Stimulated activated CD8-positive, alpha-beta memory T cell treated with anti-CD3 and anti-CD28 coated beads, Interleukin-4, amount 100 ng/mL, for 24 hours (primary cell): ENCODE measurements around the gene MGST1.

Experiments used
- DNase-seq: peaks from one replicate; pipeline ENCODE4 v3.0.0-alpha.2; 2020; ENCODE audit warnings: low read depth

Gene MGST1, protein sequence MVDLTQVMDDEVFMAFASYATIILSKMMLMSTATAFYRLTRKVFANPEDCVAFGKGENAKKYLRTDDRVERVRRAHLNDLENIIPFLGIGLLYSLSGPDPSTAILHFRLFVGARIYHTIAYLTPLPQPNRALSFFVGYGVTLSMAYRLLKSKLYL

DNA sequence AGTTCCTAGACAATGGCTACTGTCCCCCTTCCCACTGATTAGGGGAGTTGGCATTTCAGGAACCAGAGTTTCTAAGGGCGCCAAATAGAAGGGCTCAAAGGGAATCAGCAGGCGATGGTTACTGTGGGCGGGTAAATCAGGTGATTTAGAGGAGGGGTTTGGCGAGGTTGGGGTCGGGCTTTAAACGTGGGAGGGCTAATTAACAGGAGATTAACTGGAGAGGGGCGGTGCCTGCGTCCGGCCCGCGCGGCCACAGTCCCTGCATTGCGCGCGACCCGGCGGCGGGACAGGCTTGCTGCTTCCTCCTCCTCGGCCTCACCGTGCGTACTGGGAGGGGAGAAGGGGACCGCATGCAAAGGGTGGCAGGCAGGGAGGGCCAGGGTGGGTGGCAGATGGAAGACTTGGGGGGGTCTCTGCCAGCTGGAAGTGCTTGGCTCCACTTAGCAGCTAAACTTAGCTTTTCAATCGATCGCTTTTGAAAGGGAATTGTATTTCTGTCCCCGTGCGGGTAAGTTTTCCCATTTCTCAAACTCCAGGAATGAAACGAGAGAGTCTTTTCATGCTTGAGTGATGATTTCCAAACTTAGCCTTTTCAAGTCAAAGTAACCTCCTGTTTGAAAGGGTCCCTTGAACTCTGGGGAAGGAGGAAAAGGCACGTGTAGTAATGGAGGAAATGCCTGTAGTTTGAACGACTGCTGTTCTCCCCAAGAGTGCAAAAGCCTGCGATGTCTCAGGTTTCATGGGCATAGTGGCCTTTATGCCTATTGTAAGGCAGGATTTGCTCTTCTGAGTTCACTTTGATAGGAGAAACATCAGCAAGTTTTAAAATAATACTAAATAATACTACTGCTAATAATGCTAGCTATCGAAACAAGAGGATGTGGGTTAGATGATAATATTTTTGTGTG lies at the start of gene MGST1:
Gene MGST1, plus strand, starts transcription at position 255 of the 908 bp plus-strand sequence. CDS start 6,608 bp downstream, outside the sequence.
- DNase-seq: no peak

GRCh38 chr12:16299403-16299802 lies 48.0 kb upstream of the MGST1 start:
- DNase-seq: no peak

- DNase-seq: no peak
Measured at GRCh38 chr12:16300122-16300521, 47.3 kb upstream of the MGST1 start.

DNA sequence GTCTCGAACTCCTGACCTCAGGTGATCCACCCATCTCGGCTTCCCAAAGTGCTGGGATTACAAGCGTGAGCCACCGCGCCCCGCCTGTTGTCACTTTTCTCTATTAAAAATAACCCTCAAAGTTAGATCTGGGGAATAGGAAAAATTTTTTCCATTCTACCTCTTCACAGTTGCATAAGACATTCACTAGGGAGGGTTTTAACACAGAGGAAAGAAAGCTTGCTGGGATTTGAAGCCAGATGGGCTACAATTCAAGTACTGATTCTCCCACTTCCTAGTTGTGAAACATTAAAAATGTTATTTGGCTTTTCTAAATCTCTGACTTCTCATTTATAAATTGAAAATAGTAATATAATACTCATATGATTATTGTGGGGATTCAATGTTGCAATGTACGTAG lies 46.7 kb upstream of the MGST1 start:
- no peak for DNase-seq

DNA sequence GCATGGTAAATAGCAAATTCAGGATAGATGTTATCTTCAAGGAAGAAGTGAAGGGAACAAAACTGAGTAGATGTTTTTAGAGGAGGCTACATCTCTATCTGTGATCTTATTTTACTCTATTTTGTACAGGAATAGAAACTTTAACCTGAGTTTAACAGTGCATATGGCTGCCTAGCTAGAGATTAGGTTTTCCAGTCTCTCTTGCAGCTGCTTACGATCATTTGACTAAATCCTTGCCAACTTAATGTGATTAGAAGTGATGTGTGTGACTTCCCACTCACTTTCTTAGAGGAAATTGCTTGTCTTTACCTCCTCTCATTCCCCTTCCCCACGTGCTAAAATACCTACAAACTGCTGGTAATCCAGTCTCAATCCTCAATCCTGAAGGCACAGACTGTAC lies 43.5 kb upstream of the MGST1 start:
- no peak for DNase-seq

DNA sequence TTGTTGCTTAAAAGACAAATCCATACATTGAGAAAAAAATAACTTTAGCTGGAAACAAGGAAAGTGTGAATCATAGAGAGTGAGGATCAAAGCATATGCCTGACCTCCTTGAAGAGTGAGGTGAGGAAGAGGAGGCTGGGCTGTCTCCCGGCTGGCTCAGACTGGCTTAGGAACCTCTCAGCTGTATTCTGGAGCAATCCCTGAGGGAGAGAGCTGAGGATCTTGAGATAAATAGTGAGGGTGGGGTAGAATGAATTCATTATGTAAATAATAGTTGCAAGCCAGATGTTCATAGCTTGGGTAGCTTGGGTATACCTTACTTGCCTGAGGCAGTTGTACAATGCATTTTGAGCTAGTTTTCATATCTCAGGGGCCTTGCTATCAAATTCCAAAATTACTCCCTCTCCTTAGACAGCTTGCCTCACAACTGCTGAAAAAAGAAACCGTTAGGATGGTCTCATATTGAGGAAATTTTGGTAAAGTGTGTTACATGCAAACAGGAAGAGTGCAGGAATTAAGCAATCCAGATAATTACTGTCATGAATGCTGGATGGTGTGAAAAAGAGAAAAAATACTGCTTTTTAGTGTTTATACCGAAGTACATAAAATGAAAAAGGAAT lies 39.5 kb upstream of the MGST1 start:
- DNase-seq: no peak

- DNase-seq: no peak
Measured at GRCh38 chr12:16310934-16311333, 36.5 kb upstream of the MGST1 start.

GRCh38 chr12:16323010-16323409 lies 24.4 kb upstream of the MGST1 start:
- no peak for DNase-seq

DNA sequence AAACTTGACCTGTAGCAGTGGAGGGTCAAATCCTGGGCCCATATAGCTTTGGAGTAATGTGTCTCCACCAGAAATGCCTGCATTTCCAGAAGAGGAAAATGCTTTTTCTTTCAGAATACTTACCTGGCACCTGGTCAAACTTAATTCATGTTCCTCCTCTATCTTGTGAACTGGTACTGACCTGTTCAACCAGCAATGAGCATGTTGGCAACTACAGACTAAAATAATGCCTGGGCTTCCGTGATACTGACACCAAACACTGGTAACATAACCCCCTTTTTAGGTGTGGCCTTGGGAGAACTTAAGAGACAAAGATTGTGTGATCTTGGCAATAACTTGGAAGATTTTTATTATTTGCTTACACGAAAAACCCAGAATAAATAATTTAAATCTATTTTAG lies 23.8 kb upstream of the MGST1 start:
- DNase-seq: no peak

DNA sequence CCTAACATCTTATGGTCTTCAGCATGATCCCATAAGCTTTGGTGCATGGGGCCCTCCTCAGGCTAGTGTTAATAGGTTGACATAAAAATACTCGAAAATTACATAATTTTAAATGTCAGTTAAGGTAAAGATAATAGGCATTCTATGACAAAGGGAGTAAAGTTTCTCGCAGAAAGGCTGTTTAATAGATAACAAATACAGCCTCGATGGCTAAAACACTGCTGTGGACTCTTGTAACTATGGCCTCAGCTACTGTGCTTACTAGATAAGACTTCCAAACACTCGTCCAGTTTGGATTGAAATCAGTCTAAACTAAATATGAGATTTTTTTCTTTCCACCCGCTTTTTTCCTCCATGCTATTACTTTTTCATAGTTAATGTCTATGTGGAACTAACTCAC lies 23.2 kb upstream of the MGST1 start:
- DNase-seq: no peak

- DNase-seq: no peak
Measured at GRCh38 chr12:16324772-16325171, 22.7 kb upstream of the MGST1 start.

DNA sequence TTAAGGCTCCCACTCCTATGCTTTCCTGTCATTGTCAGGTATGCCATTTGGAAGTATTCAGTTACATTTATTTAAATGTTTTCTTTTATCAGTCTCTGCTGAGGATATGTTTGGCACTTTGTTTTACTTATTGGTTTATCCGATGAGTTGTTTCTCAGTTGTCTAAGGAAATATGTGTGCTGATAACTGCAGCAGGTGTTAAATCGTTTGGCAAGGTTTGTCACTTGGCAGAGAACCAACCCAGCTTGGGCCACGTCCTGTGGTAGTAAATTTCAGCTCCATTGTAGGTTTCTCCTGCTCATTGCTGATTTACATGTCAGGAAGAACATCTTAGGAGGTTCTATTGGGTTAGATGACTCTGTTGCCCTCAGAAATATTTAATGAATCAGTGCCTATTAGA lies 22.0 kb upstream of the MGST1 start:
- DNase-seq: no peak

DNA sequence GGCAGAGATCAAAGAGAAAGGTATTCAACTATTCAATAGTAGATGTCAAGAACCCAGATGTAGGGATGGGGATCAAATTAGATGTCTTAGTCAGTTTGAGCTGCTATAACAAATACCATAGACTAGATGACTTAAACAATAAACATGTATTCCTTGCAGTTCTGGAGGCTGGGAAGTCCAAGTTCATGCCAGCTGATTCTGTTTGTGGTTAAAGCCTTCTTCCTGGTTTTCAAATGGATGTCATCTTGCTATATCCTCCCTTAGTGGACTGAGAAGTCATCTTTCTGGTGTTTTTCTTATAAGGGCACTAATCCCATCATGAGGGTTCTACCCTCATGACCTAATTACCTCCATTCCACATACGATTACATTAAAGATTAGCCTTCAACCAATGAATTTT lies 19.5 kb upstream of the MGST1 start:
- no peak for DNase-seq

- DNase-seq: no peak
Measured at GRCh38 chr12:16329594-16329993, 17.9 kb upstream of the MGST1 start.

DNA sequence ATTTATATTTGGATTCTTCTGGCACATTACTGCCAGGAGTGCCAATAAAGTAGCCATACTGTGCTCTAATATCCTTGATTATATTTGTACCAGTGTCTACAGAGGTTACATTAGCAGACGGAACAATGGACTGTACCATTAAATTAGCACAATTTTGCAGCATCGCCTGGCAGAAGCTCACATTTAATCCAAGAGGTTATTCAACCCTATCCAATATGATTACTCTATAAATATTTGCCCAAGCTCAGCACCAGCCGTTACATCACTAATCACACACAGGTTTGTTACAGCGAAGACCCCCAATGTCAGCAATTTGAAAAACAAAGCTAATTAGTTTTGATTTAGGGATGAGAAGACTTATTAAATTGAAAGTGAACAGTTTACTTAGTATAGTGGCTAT lies 16.9 kb upstream of the MGST1 start:
- no peak for DNase-seq

DNA sequence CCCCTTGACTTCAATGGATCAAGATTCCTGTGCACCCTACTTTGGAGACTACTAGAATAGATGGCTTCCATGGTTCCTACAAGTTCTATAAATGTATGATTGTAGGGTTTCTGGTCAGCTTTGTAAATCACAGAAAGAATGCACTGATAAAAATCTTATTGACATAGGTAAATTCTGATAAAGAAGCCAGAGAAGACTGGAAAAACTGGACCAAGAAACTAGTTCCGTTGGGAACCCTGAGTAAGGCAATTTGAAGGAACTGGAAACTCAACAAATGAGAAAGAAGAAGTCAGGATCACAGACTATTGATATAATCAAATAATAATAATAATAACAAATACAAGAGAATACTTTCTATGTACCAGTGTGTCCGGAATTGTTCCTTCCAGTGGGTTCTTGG lies 15.4 kb upstream of the MGST1 start:
- DNase-seq: no peak

DNA sequence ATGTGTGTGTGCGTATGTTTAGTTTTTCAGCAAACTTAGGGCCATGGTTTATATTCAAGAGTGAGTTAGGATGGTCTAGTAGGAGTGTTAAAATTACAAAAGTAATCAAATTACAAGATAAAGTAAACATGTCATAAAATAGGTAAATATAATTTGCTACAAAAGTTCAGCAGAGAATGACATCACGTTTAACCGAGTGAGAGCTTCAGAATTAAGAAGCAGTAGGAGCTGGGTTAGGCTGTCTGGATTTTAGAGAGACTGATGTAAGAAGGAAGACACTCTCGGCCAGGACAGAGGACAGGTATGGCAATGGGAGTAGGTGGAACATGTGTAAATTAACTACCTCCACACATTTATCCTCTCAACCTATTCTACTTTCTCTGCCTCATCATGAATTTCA lies 11.6 kb upstream of the MGST1 start:
- no peak for DNase-seq

- DNase-seq: no peak
Measured at GRCh38 chr12:16344269-16344668, 3.2 kb upstream of the MGST1 start.

DNA sequence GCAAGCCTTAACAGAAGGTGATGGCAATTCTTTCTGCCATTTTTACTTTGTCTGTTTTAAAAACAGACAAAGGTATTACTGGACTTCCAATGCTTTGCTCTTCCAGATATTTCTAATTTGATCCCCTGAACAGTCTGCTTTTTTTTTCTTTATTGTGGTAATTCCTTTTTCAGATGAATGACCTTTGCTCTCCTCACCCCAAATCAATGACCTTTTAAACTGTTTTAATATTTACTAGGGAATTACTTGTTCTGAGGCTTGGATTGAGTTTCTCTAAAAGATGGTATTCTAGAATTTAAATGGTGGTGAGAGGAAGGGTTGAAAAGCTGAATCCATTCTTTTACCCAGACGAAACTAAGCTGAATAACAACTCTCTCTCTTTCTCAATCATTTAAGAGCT lies 2.3 kb upstream of the MGST1 start:
- DNase-seq: no peak

- no peak for DNase-seq
Measured at GRCh38 chr12:16346958-16347357, 487 bp upstream of the MGST1 start.

- no peak for DNase-seq
Measured at GRCh38 chr12:16348435-16349130, 1.1 kb downstream of the MGST1 start.

- no peak for DNase-seq
Measured at GRCh38 chr12:16349131-16349460, 1.7 kb downstream of the MGST1 start.

DNA sequence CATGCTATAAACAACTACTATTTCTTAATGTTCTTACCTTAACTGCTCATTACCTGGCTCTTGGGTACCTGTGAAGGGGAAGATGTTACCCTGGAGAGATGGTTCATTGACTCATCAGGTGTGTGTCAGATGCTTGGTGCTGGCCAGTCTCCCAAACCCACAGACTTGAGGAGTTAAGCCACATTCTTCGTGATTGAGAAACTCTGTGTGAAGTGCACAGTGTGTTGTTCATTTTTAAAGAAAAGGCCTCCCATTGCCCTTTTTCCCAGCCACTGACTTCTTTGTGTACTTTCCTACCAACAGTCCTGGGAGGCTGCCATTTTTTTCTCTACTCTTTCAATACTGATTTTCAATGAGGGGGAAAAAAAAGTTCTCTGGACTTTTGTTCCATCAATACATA lies 3.2 kb downstream of the MGST1 start:
- DNase-seq: no peak
